Hepatocyte (in vitro differentiated cells): Measurements from ENCODE around the gene ATP9B. TPM values are rescaled to one million over a fixed set of nuclear protein-coding genes. Genes with fewer than 3 reads are reported as not detected.

Experiments
- DNase-seq: peaks from one replicate; pipeline ENCODE4 v3.0.0-alpha.2; 2016; ENCODE audit warnings: low spot score
- H2AFZ ChIP-seq: fragments of 200-600 bp; sonication (generic); 2 replicates; pipeline ENCODE4 v1.6.0; 2016; ENCODE audit warnings: antibody characterized with exemption, mild to moderate bottlenecking
- H3K27ac ChIP-seq: fragments of 200-600 bp; sonication (generic); 2 replicates; pipeline ENCODE4 v1.5.1; 2016; ENCODE audit warnings: mild to moderate bottlenecking
- H3K27me3 ChIP-seq: fragments of 200-600 bp; sonication (generic); 2 replicates; pipeline ENCODE4 v1.6.1; 2016
- H3K36me3 ChIP-seq: fragments of 200-600 bp; sonication (generic); replicated peaks from 2 replicates; pipeline ENCODE4 v1.5.1; 2016; ENCODE audit warnings: low read depth; ENCODE audit not compliant: insufficient read depth
- H3K4me1 ChIP-seq: fragments of 200-600 bp; sonication (generic); 2 replicates; pipeline ENCODE4 v1.5.1; 2016; ENCODE audit warnings: mild to moderate bottlenecking, moderate library complexity; ENCODE audit not compliant: insufficient read depth
- H3K4me2 ChIP-seq: fragments of 200-600 bp; sonication (generic); 2 replicates; pipeline ENCODE4 v1.6.0; 2016
- H3K4me3 ChIP-seq: fragments of 200-600 bp; sonication (generic); 2 replicates; pipeline ENCODE4 v1.5.1; 2016; ENCODE audit warnings: mild to moderate bottlenecking
- H3K79me2 ChIP-seq: fragments of 200-600 bp; sonication (generic); 2 replicates; pipeline ENCODE4 v1.6.0; 2017; ENCODE audit warnings: mild to moderate bottlenecking
- H3K9me2 ChIP-seq: fragments of 200-600 bp; sonication (generic); replicated peaks from 2 replicates; pipeline ENCODE4 v1.6.0; 2017; ENCODE audit warnings: mild to moderate bottlenecking; ENCODE audit not compliant: insufficient read depth
- H3K9me3 ChIP-seq: fragments of 200-600 bp; sonication (generic); 2 replicates; pipeline ENCODE4 v1.5.1; 2016; ENCODE audit warnings: low read depth, mild to moderate bottlenecking
- H4K20me1 ChIP-seq: fragments of 200-600 bp; sonication (generic); 2 replicates; pipeline ENCODE4 v1.6.0; 2016; ENCODE audit warnings: mild to moderate bottlenecking; ENCODE audit not compliant: insufficient read depth, poor library complexity, severe bottlenecking
- CTCF ChIP-seq: fragments of 200-600 bp; sonication (generic); IDR thresholded peaks from 2 replicates; pipeline ENCODE4 v1.5.1; 2016; ENCODE audit warnings: antibody characterized with exemption, mild to moderate bottlenecking; ENCODE audit not compliant: poor library complexity
- EZH2 ChIP-seq: fragments of 200-600 bp; sonication (generic); IDR thresholded peaks from 2 replicates; pipeline ENCODE4 v1.6.1; 2016; ENCODE audit warnings: antibody characterized with exemption, mild to moderate bottlenecking, borderline replicate concordance
- EZH2phosphoT487 ChIP-seq: fragments of 200-600 bp; sonication (generic); IDR thresholded peaks from one replicate; pipeline ENCODE4 v1.6.1; 2018; ENCODE audit warnings: antibody characterized with exemption, mild to moderate bottlenecking, low read depth, moderate library complexity; ENCODE audit not compliant: unreplicated experiment, severe bottlenecking
- WGBS: methylation state at CpG from one replicate; pipeline ENCODE4 v1.1.6; 2016; ENCODE audit warnings: low lambda C conversion rate; ENCODE audit errors: missing lambda C conversion rate; 5-methylcytosine and 5-hydroxymethylcytosine counted together
- polyA plus RNA-seq: library from polyadenylated mRNA; unstranded; fragments of >200 nt; fragmentation: Nextera tagmentation; extraction: Ambion mirVana; gene quantifications from 2 replicates; pipeline ENCODE4 v1.2.1, GENCODE V29; 2016
- total RNA-seq: library from RNA; depleted of rRNA; stranded (reverse); fragments of >200 nt; gene quantifications from 2 replicates; pipeline ENCODE4 v1.2.3, GENCODE V29; 2014

ATP9B gene
- total and polyA plus RNA-seq, 2 experiments from 2014 or later = 14.6 to 23.8 TPM

GRCh38 chr18:79221136-79221535 is 151.9 kb downstream of the ATP9B start:
- no peak overlapping the region for H3K27ac ChIP-seq
- H3K36me3 ChIP-seq = no peaks in the 10 kb centered on the region
- 96% methylated on average over 4 of the region's 5 CpGs for WGBS
- no peaks in the 10 kb centered on the region for H3K9me2 ChIP-seq
- no peaks in the 10 kb centered on the region for H3K9me3 ChIP-seq
- no peaks in the 10 kb centered on the region for H3K79me2 ChIP-seq
- no peak for DNase-seq
- H3K4me2 ChIP-seq = no peak overlapping the region
- TF ChIP-seq EZH2 (no peak), EZH2phosphoT487 (no peak), CTCF (no peak)
- no peak overlapping the region for H3K4me3 ChIP-seq
- H4K20me1 ChIP-seq = no peaks in the 10 kb centered on the region
- H2AFZ ChIP-seq = no peak overlapping the region
- H3K4me1 ChIP-seq = no peaks in the 10 kb centered on the region
- no peaks in the 10 kb centered on the region for H3K27me3 ChIP-seq

GRCh38 chr18:79222790-79223189 is 153.6 kb downstream of the ATP9B start:
- 78% methylated on average over 1 of the region's 1 CpG for WGBS
- Histone ChIP-seq H2AFZ (no peak overlapping the region), H3K9me3 (no peaks in the 10 kb centered on the region), H3K4me2 (no peak overlapping the region), H3K79me2 (no peaks in the 10 kb centered on the region), H3K27me3 (no peaks in the 10 kb centered on the region), H3K36me3 (no peaks in the 10 kb centered on the region), H3K9me2 (no peaks in the 10 kb centered on the region), H3K4me1 (no peaks in the 10 kb centered on the region), H3K4me3 (no peak overlapping the region), H4K20me1 (no peaks in the 10 kb centered on the region), H3K27ac (no peak overlapping the region)
- DNase-seq = no peak
- TF ChIP-seq EZH2 = no peak
- TF ChIP-seq EZH2phosphoT487 = no peak
- TF ChIP-seq CTCF = no peak

GRCh38 chr18:79223431-79223830 is 154.2 kb downstream of the ATP9B start:
- TF ChIP-seq EZH2 = no peak
- no peak for TF ChIP-seq CTCF
- TF ChIP-seq EZH2phosphoT487 = no peak
- DNase-seq = no peak
- Histone ChIP-seq H3K79me2 (no peaks in the 10 kb centered on the region), H3K9me3 (no peaks in the 10 kb centered on the region), H3K27ac (no peak overlapping the region), H3K36me3 (no peaks in the 10 kb centered on the region), H3K27me3 (no peaks in the 10 kb centered on the region), H3K4me1 (no peaks in the 10 kb centered on the region), H3K9me2 (no peaks in the 10 kb centered on the region), H3K4me2 (no peak overlapping the region), H4K20me1 (no peaks in the 10 kb centered on the region), H3K4me3 (no peak overlapping the region), H2AFZ (no peak overlapping the region)
- WGBS = 83% methylated on average over 1 of the region's 1 CpG

GRCh38 chr18:79224381-79224780 is 155.2 kb downstream of the ATP9B start:
- no peak for DNase-seq
- H2AFZ ChIP-seq = no peak overlapping the region
- H3K27ac ChIP-seq = no peak overlapping the region
- WGBS = 91% methylated on average over 3 of the region's 3 CpGs
- H3K27me3 ChIP-seq = no peaks in the 10 kb centered on the region
- H3K36me3 ChIP-seq = no peaks in the 10 kb centered on the region
- H3K4me3 ChIP-seq = no peak overlapping the region
- H3K4me2 ChIP-seq = no peak overlapping the region
- no peaks in the 10 kb centered on the region for H3K9me3 ChIP-seq
- no peaks in the 10 kb centered on the region for H3K9me2 ChIP-seq
- TF ChIP-seq EZH2 = no peak
- no peaks in the 10 kb centered on the region for H3K4me1 ChIP-seq
- no peaks in the 10 kb centered on the region for H4K20me1 ChIP-seq
- no peaks in the 10 kb centered on the region for H3K79me2 ChIP-seq
